ENCODE data around the gene SLC36A1.
"Not testable (repeated sequence)": the region's sequence is repeated elsewhere in the genome, so short reads cannot be mapped to it uniquely, and the experiment has no call there.

SLC36A1 gene

DNA sequence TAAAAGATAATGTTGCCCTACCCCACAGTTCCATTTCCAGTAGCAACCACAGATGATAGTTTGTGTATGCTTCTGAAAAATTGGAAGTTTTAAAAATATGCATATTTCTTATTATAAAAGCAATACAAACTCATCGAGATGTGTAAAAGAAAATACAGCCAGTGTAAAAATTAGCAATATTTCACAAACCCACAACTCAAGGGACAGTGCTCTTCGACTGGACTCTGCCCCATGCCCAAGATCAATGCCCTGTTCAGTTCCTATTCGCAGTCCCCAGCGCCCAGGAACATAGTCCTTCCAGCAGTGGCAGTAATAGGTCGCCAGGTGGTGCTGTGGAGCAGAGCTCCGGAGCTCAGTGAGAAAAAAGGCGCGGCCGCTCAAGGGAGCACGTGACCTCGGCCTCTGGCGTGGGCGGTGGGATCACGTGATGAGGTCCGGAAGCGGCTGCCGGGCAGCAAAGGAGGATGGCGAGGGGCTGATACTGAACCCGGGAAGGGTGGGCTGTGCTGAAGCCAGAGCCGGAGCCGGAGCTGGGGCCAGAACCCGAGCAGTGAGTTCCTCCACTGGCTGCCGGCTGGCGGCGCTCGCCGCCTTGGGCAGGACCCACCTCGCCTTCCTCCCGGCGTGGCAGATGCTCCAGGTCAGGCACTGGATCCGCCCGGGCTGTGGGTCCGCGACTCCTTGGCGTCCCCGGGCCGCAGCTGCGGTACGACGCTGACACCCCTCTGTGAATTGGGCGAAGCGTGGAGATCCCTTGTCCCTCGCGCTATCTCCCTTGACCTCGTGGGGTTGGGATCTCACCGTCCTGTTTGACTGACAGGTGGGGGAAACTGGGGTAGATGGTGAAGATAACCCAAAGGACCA lies at the start of gene SLC36A1:
TSS of gene SLC36A1 (plus strand) at position 430 of the 864 bp plus-strand sequence. CDS start 11,190 bp downstream, outside the sequence.
- FAIRE-seq (peak; percentile 98), DNase-seq (ENCODE audit: insufficient read length, low spot score) (peak; percentile 88)

DNA sequence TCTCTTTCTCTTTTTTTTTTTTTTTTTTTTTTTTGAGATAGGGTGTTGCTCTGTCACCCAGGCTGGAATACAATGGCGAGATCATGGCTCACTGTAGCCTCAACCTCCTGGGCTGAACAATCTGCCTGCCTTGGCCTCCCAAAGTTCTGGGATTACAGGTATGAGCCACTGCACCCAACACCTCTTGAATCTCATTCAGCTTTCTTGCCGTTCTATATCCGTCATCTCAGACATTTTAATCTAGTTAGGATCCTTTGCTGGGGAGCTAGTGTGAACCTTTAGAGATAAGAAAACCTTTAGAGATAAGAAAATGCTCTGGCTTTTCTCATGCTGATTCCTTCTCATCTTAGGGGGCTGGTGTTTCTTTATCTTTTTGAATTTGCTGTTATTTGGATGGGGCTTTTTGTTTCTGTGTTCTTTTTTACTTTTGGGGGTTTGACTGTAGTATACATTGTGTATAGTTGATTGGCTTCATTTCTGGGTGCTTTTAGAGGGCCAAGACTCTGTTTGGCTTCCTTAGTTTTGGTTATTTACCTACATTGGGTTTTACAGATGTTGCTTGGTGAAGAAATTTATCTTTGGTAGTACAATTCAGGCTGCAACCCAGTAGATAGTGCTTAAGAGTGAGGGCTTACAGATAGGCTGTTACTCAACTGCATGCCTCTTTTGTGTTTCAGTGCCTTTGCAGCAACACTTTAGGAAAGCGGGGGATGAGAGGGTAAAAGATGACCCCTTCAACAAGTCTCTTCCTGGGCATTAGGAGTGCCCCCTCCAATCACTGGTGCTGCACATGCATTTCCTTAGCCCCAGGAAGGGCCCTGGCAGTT lies 41.9 kb upstream of the SLC36A1 start:
- FAIRE-seq: no peak
- no peak for DNase-seq (ENCODE audit: insufficient read length, low spot score)

DNA sequence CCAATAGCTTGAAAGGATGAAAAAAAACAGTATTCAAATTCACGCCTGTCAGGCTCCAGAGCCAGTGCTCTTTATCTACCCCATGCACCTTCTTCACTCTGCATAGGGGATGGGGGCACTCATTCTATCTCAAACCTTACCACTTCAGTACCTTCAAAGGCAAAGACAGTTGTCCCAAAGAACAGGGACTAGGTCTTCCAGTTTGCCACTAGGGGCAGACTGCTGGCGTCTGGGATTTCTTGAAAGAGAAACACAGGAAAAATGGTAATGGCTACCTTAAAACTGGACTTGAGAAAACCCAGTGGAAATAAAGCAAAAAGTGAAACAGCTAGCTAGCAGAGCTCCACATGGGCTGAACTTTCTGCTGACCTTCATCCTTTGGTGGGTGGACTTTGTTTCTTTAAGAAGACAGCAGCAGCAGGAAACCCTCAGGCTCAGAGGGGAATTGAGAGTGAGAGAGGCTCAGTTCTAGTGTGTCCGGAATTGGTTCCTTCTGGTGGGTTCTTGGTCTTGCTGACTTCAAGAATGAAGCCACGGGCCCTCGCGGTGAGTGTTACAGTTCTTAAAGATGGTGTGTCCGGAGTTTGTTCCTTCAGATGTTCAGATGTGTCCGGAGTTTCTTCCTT lies 41.0 kb upstream of the SLC36A1 start:
- DNase-seq (ENCODE audit: insufficient read length, low spot score): no peak
- no peak for FAIRE-seq

DNA sequence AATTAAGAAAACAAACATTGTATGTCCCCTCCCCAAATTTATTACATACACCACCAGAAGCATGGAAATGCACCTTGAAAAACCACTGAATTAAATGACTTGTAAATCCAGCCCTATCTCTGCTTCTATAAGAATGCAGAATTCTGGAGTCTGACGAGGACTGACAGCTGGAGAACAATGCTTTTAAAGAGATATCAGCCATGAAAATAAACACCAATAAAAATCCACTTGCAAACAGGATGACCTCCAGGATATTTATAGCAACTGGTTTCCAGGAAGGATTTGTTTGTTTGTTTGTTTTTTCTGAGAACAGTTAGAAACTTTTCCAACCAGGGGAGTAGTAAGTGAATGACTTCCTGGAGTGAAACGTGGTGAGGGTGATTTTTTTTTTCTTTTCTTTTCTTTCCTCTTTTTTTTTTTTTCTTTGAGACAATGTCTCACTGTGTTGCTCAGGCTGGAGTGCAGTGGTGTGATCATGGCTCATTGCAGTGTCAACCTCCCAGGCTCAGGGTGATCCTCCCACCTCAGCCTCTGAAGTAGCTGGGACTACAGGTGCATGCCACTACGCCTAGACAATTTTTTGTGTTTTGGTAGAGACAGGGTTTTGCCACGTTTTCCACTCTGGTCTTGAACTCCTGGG lies 38.7 kb upstream of the SLC36A1 start:
- FAIRE-seq: no peak
- no peak for DNase-seq (ENCODE audit: insufficient read length, low spot score)

DNA sequence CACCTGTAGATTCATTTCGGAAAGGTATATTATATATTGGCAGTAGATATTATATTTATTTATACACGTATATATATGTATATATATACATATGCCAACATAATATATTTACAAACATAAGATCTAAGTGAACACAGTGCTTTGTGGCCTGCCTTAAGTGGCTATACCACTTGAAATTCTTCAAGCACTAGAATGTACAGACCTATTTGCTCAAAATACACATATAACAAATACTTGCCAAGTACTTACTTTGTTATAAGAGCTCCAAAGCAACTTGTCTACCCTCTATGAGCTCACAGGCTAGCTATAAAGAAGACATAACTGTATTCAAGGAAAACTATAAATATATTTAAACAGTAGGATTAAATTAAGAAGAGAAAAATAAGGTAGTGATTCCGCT lies 33.6 kb upstream of the SLC36A1 start:
- DNase-seq (ENCODE audit: insufficient read length, low spot score) (no peak), FAIRE-seq (no peak)

DNA sequence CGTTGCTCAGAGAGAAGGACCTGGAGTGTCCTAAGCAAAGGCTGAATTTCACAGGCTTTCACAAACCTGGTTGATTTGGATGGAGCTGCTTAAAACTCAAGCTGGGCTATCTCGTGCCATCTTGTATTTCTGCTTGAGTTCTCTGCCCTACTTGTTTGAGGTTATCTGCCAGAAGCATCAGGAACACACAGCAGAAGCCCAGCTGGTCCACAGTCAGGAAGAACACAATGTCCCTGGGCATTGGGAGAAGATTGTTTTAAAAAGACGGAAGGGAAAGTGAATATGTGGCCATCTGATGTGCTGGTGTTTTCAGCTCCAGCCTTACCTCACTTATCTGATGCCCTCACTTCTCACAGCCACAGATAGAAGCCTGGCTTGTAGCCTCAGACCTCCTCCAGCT lies 32.9 kb upstream of the SLC36A1 start:
- no peak for DNase-seq (ENCODE audit: insufficient read length, low spot score)
- FAIRE-seq: no peak

DNA sequence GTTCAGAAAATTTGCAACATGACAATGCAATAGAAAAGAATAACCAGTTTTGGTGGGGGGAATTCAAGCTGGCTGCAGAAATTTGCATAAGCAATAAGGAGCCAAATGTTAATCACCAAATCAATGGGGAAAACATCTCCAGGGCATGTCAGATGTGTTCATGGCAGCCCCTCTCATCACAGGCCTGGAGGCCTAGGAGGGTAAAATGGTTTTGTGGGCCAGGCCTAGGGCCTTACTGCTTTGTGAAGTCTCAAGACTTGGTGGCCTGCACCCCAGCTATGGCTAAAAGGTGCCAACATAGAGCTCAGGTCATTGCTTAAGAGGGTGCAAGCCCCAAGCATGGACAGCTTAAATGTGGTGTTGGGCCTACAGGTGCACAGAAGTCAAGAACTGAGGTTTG lies 29.7 kb upstream of the SLC36A1 start:
- FAIRE-seq: no peak
- DNase-seq (ENCODE audit: insufficient read length, low spot score): no peak

DNA sequence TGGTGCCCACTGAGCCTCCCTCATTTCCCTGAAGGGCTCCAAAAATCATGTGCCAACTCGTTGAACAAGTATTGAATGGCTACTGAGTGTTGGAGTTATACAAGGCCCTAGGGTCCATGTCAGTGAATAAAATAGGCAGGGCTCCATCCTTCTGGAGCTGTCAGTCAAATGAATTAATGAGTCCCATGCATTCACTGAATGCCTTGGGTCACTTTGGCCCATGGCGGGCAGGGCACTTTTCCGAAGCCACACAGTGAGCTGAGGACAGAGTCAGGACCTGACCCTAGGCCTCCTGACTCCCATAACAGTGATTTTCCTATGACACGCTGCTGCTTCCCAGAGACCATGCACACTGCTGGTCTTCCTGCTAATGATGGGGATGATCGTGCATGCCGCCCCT lies 27.3 kb upstream of the SLC36A1 start:
- FAIRE-seq (no peak), DNase-seq (ENCODE audit: insufficient read length, low spot score) (no peak)

DNA sequence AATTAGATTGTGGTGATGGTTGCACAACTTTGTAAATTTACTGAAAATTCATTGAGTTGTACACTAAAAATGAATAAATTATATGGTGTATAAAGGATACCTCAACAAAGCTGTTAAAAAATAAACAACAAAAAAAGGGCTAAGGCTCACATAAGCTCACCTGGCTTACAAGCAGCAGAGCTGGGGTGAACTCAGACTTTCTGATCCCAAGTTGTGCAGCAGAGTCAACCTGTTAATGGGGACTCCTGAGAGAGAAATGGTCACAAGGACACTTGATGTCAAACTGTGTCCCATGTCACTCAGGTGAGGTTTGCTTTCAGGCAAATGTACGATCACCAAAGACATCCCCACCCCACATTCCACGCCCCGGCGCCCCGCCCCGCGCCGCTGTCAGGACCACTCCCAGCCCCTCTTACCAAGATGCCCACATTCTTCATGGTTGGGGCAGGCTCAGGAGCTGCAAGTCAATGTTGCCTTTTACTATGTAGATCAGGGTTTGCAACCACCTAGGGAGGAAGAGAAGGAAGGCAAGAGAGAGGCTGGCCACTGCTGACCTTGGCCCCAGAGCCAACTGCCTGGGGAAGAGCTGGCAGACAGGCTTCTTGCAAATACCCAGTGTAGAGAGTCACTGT lies 22.4 kb upstream of the SLC36A1 start:
- FAIRE-seq (no peak), DNase-seq (ENCODE audit: insufficient read length, low spot score) (no peak)

DNA sequence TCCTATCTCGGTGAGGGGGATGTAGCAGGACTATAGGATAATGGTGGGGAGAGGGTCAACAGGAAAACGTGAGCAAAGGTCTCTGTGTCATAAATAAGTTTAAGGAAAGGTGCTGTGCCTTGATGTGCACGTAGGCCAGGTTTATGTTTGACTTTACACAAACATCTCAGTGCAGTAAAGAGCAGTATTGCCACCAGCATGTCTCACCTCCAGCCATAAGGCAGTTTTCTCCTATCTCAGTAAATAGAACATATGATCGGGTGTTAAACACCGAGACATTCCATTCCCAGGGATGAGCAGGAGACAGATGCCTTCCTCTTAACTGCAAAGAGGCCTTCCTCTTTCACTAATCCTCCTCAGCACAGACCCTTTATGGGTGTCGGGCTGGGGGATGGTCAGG lies 21.1 kb upstream of the SLC36A1 start:
- DNase-seq (ENCODE audit: insufficient read length, low spot score); FAIRE-seq: not testable (repeated sequence)

DNA sequence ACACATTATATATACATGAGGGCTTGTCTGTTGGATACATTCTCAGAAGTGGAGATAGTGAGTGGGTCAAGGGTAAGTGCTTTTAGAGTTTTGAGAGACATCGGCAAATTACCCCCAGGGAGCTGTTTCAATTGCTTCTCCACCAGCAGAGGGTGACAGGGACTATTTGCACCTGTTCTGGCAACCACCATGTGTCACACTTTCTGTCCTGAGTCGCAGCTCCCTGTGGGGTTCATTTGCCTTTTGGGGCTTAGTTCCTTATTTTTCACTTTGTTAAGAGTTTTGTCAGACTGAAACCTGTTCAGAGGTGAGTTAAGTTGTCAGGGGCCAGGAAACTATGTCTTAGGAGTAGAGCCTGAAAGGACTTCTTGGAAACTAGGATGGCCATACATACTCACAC lies 20.1 kb upstream of the SLC36A1 start:
- DNase-seq (ENCODE audit: insufficient read length, low spot score): peak; percentile 73
- peak; percentile 93 for FAIRE-seq

DNA sequence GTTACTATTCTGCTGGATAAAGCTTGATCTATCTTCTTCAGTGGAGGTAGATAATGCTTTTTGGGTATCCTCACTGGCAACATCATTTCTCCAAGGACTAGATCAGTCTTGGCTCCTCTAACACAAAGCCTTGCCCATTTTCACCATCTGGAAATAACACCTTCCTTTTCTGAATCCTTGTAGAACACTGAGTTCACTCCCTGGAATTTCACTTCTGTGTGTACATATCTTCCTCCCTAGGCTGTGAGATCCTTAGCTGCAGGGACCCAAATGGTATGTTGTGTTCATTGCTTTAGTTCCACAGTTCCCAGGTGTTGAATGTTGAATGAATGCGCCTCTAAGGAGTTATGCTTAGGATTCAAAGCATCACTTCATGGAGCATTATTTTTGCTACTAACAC lies 16.7 kb upstream of the SLC36A1 start:
- no peak for DNase-seq (ENCODE audit: insufficient read length, low spot score)
- FAIRE-seq: no peak

DNA sequence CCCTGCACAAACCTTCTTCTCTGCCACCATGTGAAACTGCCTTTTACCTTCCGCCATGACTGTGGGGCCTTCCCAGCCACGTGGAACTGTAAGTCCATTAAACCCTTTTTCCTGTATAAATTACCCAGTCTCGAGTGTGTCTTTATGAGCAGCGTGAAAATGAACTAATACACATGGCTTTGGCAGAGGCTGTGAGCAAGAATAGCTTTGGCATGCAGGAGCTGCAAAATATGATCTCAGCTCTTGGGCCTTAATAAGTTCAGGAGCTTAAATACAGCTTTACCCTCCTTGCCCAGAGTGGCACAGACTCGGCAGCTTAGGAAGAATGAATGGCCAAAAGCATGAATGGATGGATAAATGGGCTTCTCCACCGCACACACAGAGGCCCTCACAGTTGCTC lies 15.7 kb upstream of the SLC36A1 start:
- DNase-seq (ENCODE audit: insufficient read length, low spot score): no peak
- no peak for FAIRE-seq

DNA sequence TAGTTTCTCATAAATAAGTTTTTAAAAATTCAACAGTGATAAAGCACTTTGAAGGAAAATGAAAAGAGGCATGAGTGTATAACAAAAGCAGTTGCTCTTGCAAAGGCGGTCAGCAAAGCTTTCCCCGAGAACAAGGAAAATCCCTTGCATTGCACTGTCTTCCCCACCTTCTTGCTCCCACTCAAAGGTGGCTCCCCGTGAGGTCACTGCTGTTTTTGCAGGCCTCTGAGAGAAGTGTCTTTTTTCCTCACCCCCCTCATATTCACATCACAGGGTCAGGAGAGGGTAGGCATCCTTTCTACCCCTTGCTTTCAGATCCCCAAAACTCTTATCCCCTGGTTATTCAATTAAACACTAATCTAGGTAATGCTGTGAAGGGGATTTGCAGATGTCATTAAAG lies 15.2 kb upstream of the SLC36A1 start:
- FAIRE-seq: no peak

DNA sequence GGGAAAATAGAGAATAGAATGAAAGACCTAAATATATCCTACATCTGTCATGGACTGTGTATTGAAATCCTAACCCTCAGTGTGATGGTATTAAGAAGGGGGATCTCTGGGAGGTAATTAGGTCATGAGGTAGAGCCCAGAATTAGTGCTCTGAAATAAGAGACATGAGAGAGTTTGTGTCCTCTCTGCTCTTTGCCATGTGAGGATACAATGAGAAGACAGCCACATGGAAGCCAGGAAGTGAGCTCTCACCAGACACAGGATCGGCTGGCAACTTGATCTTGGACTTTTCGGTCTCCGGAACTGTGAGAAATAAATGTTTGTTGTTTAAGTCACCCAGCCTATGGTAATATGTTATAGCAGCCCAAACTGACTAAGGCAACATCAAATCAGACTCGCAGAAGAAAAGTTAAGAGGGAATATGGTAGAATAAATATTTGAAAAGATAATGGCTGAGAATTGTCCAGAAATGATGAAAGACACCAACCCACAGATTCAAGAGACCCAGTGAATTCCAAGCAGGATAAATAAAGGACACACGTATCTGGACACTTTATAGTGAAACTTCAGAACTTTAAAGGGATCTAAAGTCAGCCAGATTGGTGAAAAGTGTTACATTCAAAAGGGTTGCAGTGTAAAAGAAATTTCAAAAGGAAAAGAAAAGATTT lies 12.7 kb upstream of the SLC36A1 start:
- DNase-seq (ENCODE audit: insufficient read length, low spot score) (no peak), FAIRE-seq (no peak)

More for the DNA sequence above, 15.2 kb upstream of the SLC36A1 start:
- no peak for DNase-seq (ENCODE audit: insufficient read length, low spot score)

DNA sequence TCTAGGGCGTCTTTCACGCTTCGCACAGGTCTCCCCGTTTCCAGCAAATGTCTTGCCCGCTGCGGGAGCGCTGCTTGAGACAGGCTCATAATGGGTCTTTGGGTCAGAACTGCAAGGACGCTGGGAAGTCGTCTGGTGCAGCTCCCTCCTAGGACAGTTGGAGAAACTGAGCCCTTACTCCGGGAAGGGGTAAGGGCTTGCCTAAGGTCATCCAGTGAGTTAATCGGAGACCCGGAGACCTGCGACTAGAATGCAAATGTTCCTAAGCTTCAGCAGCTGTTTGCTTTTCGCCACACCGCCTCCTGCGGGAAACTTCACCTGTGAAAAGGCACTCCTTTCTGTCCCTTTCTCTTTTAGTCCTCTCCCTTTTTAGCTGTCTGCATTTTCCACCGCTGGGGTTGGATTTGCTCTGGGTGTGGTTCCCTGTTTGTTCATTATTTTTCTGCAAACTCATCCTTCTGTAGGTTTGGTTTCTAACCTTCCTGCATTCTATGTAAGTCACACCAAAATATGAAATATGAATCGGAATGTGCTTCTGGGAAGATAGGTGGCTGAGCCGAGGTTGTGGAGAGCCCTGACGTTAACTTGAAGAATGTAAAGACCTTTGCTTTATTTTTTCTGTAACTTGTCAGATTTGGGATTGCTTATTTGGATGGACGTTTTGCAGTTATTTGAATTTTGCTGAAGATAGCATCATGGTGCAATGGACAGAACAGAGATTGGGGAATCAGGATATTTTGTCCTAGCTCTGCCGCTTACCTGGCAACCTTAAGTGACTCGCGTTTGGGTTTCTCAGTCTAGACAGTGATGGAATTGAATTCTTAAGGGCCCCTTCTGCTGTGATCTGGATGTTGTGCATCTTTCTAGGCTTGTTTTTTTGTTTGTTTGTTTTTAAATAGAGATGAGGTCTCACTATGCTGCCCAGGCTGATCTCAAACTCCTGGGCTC lies 909 bp downstream of the SLC36A1 start:
- DNase-seq (ENCODE audit: insufficient read length, low spot score) (no peak), FAIRE-seq (peak; percentile 81)

DNA sequence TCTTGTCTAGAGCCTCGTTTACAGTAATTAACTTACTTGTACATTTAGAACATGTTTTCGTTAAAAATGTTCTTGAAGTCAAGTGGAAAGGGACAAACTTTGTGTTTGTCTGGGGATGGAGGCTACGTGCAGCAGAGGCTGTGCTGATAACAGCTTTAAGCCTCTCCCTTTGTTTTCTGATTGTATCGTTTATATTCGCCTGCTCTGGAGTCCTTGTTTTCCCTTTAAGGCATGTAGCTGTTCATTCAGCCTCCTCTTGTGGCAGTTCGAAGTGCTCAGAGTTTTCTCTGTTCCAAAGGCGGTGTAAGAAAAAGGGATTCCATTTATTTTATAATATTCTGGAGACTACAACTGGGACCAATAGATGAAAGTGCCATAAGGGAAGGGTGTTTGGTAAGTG lies 1.9 kb downstream of the SLC36A1 start:
- no peak for DNase-seq (ENCODE audit: insufficient read length, low spot score)
- no peak for FAIRE-seq

DNA sequence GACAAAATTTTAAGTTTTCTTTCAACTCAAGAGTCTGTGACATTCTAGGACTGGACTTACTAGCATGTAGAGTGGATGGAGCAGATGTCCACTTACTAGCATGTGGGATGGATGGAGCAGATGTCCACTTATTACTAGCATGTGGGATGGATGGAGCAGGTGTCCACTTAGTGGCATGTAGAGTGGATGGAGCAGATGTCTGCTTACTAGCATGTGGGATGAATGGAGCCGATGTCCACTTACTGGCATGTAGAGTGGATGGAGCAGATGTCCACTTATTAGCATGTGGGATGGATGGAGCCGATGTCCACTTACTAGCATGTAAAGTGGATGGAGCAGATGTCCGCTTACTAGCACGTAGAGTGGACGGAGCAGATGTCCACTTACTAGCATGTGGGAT lies 2.4 kb downstream of the SLC36A1 start:
- DNase-seq (ENCODE audit: insufficient read length, low spot score) (no peak), FAIRE-seq (no peak)

DNA sequence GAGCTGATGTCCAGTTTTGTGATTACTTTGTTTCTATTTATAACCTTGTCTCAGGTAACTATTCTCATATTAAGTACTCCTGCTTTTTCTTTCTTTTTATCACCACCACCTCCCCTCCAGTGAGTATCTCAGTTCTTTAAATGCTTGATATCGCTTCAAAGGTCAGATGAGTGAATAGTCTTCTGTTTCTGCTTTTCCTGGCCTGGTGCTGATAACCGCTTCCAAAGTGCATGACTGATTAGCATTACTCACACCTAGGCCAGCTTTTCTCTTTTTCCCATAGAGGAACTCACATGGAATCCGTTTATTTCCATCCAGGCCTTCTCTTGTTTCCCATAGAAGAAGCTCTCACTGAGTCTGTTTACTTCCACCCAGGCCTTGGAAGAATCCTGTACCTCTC lies 3.2 kb downstream of the SLC36A1 start:
- FAIRE-seq (no peak), DNase-seq (ENCODE audit: insufficient read length, low spot score) (no peak)

All from GM19239 (cell line).